B cell (primary cell): Measurements from ENCODE around the gene ABCG1. TPM values are rescaled to one million over a fixed set of nuclear protein-coding genes. Genes with fewer than 3 reads are reported as not detected.

ENCODE experiments used
- ATAC-seq: fragments of 200-7000 bp; cut with Tn5 transposase; one replicate; pipeline ENCODE4 v1.10.0; 2021; ENCODE audit warnings: low read depth, mild to moderate bottlenecking, moderate number of reproducible peaks, moderate library complexity
- CTCF ChIA-PET: fragments of 350-600 bp; sonication (Branson Sonifier 250); formaldehyde crosslinking; loops from one replicate; lab custom pipeline; 2021; ENCODE audit warnings: antibody characterized with exemption, inconsistent platforms; lab: Charles Lee
- POLR2A ChIA-PET: fragments of 350-600 bp; sonication (Branson Sonifier 250); formaldehyde crosslinking; loops from one replicate; lab custom pipeline; 2021; ENCODE audit warnings: antibody characterized with exemption; lab: Charles Lee
- DNase-seq: peaks from one replicate; pipeline ENCODE4 v3.0.0; 2013
- H2AFZ ChIP-seq: 2 replicates; pipeline ENCODE4 v1.6.1; 2012; ENCODE audit warnings: mild to moderate bottlenecking, low read depth, low read length; ENCODE audit not compliant: insufficient read depth, poor library complexity, severe bottlenecking
- H3K27ac ChIP-seq, 2 donors: 1 replicate in 1 of 2; 2 replicates in 1 of 2; pipeline ENCODE4 v1.5.1; 2012 to 2013; ENCODE audit warnings: low read length in 2 of 2, mild to moderate bottlenecking in 2 of 2, moderate library complexity in 1 of 2
- H3K27me3 ChIP-seq, 4 experiments: fragments of 200-600 bp in 1 of 4; sonication (generic) in 1 of 4; replicated peaks in 1 of 4; 1 replicate in 2 of 4; 2 replicates in 2 of 4; pipeline versions ENCODE4 v1.6.1 to v1.7.0; 2013 to 2016; ENCODE audit warnings: low read length in 3 of 4, mild to moderate bottlenecking in 2 of 4, mixed read lengths in 1 of 4, moderate library complexity in 1 of 4; ENCODE audit not compliant: insufficient read depth in 4 of 4, control insufficient read depth in 3 of 4; ENCODE audit errors: control extremely low read depth in 1 of 4
- H3K36me3 ChIP-seq, 2 experiments: replicated peaks in 1 of 2; 1 replicate in 1 of 2; 2 replicates in 1 of 2; pipeline versions ENCODE4 v1.6.1 to v1.7.1; 2013; ENCODE audit warnings: low read length in 1 of 2; ENCODE audit not compliant: insufficient read depth in 2 of 2, control insufficient read depth in 1 of 2; ENCODE audit errors: control extremely low read depth in 1 of 2, extremely low read depth in 1 of 2
- H3K4me1 ChIP-seq, 2 donors: fragments of 200-600 bp in 1 of 2; sonication (generic) in 1 of 2; 1 replicate in 1 of 2; 2 replicates in 1 of 2; pipeline versions ENCODE4 v1.5.1 to v1.6.1; 2013 to 2017; ENCODE audit warnings: low read length in 2 of 2; ENCODE audit not compliant: control insufficient read depth in 2 of 2, insufficient read depth in 2 of 2
- H3K4me2 ChIP-seq: replicated peaks from 2 replicates; pipeline ENCODE3; 2012; ENCODE audit warnings: mild to moderate bottlenecking, low read depth, low read length; ENCODE audit not compliant: poor library complexity, severe bottlenecking
- H3K4me3 ChIP-seq, 5 experiments: fragments of 200-600 bp in 1 of 5; sonication (generic) in 1 of 5; 1 replicate in 3 of 5; 2 replicates in 2 of 5; pipeline versions ENCODE4 v1.5.1 to v1.7.0; 2011 to 2016; ENCODE audit warnings: low read length in 4 of 5, mild to moderate bottlenecking in 4 of 5, low read depth in 2 of 5, control low read depth in 1 of 5, moderate library complexity in 1 of 5; ENCODE audit not compliant: insufficient read depth in 1 of 5; ENCODE audit errors: control extremely low read depth in 1 of 5, extremely low read depth in 1 of 5
- H3K79me2 ChIP-seq: fragments of 200-600 bp; sonication (generic); one replicate; pipeline ENCODE4 v1.6.0; 2016; ENCODE audit warnings: low read length; ENCODE audit not compliant: control insufficient read depth, insufficient read depth
- H3K9ac ChIP-seq: fragments of 200-600 bp; sonication (generic); 2 replicates; pipeline ENCODE4 v1.6.1; 2017; ENCODE audit warnings: mild to moderate bottlenecking, low read length, moderate library complexity
- H3K9me3 ChIP-seq, 3 donors: one replicate each; pipeline versions ENCODE4 v1.6.1 to v1.7.1; 2013; ENCODE audit warnings: low read length in 2 of 3; ENCODE audit not compliant: control insufficient read depth in 2 of 3, insufficient read depth in 1 of 3; ENCODE audit errors: control extremely low read depth in 1 of 3
- H4K20me1 ChIP-seq: 2 replicates; pipeline ENCODE4 v1.6.0; 2012; ENCODE audit warnings: mild to moderate bottlenecking, low read length; ENCODE audit not compliant: insufficient read depth, control insufficient read depth, poor library complexity, severe bottlenecking
- H3K27ac Mint-ChIP-seq: one replicate; pipeline ENCODE4 v1.8.0; 2021; ENCODE audit warnings: mixed read lengths
- H3K27me3 Mint-ChIP-seq: one replicate; pipeline ENCODE4 v1.8.0; 2021; ENCODE audit warnings: mixed read lengths
- H3K4me1 Mint-ChIP-seq: one replicate; pipeline ENCODE4 v1.8.0; 2021; ENCODE audit warnings: mixed read lengths
- H3K4me3 Mint-ChIP-seq: one replicate; pipeline ENCODE4 v1.8.0; 2021; ENCODE audit warnings: mixed read lengths
- H3K9me3 Mint-ChIP-seq: one replicate; pipeline ENCODE4 v1.8.0; 2022; ENCODE audit warnings: mixed read lengths; ENCODE audit not compliant: insufficient read depth
- CTCF ChIP-seq: fragments of 200-600 bp; IDR thresholded peaks from one replicate; pipeline ENCODE4 v1.8.0; 2022; ENCODE audit warnings: antibody characterized with exemption, mild to moderate bottlenecking
- EZH2 ChIP-seq: IDR thresholded peaks from 2 replicates; pipeline ENCODE4 v1.6.1; 2012; ENCODE audit warnings: borderline replicate concordance, low read depth, mild to moderate bottlenecking, moderate library complexity, low read length; ENCODE audit not compliant: insufficient read depth, poor library complexity, severe bottlenecking
- WGBS: methylation state at CpG from one replicate; pipeline ENCODE4 v1.1.5; 2013; ENCODE audit warnings: missing lambda C conversion rate; ENCODE audit not compliant: insufficient coverage; 5-methylcytosine and 5-hydroxymethylcytosine counted together
- intact Hi-C: fragments of 100-400 bp; cut with micrococcal nuclease; formaldehyde crosslinking; loops from one replicate; pipeline ENCODE4 v1.10.0; 2022
- polyA plus RNA-seq: library from polyadenylated mRNA; depleted of rRNA; stranded (reverse); fragments of >200 nt; gene quantifications from 2 replicates; pipeline ENCODE4 v1.2.3, GENCODE V29; 2012
- total RNA-seq, 2 donors: library from RNA; stranded (reverse); fragments of 120-200 nt in 1 of 2; gene quantifications; 1 replicate in 1 of 2; 2 replicates in 1 of 2; pipeline versions ENCODE4 v1.2.3 to v1.2.4, GENCODE V29; 2013 to 2022

Gene ABCG1
- total and polyA plus RNA-seq, 2 donors (not counting 1 experiment from before 2014, with no cell fraction given), result 8.7 to 27.5 TPM

- H3K27me3 Mint-ChIP-seq, result no peaks in the 10 kb centered on the region
- Histone ChIP-seq H3K79me2 (peaks cover 47% of the 10 kb centered on the region), H2AFZ (no peak overlapping the region), H4K20me1 (peaks cover 43% of the 10 kb centered on the region), H3K4me3 (no peak overlapping the region), H3K27ac (peak overlapping the region; percentile 57 to 68), H3K9ac (peak overlapping the region; percentile 22), H3K4me2 (peak overlapping the region; percentile 66), H3K27me3 (no peaks in the 10 kb centered on the region), H3K36me3 (peaks cover 0 to 34% of the 10 kb centered on the region in 2 experiments), H3K9me3 (peaks cover 0 to 15% (median 0%) of the 10 kb centered on the region in 3 donors), H3K4me1 (peaks cover 46 to 60% of the 10 kb centered on the region in 2 donors)
- intact Hi-C loops, result loop anchor here (1.0 kb wide), 2 partner anchors 8 to 308 kb away; no protein-coding TSS in a partner anchor
- WGBS, result 86% methylated on average over 9 of the region's 11 CpGs
- DNase-seq, result no peak
- TF ChIP-seq EZH2 (no peak), CTCF (no peak)
- H3K27ac Mint-ChIP-seq, result peak overlapping the region; percentile 88
- ATAC-seq, result no peak
- H3K4me1 Mint-ChIP-seq, result peaks cover 71% of the 10 kb centered on the region
- ChIA-PET POLR2A (interaction anchor here (0.6 to 1.0 kb wide), 2 partner anchors 10 to 21 kb away, joined by 3 to 5 read pairs; partner anchors contain the start of gene ABCG1), CTCF (interaction anchor here (1.1 to 3.3 kb wide), 4 partner anchors 30 to 83 kb away, joined by 3 to 13 read pairs (median 6); no protein-coding TSS in a partner anchor)
- H3K9me3 Mint-ChIP-seq, result peaks cover 3% of the 10 kb centered on the region
- H3K4me3 Mint-ChIP-seq, result peak overlapping the region; percentile 74
Measured at GRCh38 chr21:42228709-42229220, 9.8 kb downstream of the ABCG1 start.

- TF ChIP-seq CTCF (no peak), EZH2 (no peak)
- 98% methylated on average over 7 of the region's 7 CpGs for WGBS
- H3K27ac ChIP-seq, result no peak overlapping the region
- peaks cover 43% of the 10 kb centered on the region for H3K79me2 ChIP-seq
- H3K36me3 ChIP-seq, result peaks cover 0 to 34% of the 10 kb centered on the region in 2 experiments
- Mint-ChIP-seq H3K4me1 (peaks cover 78% of the 10 kb centered on the region), H3K27ac (peak overlapping the region; percentile 41), H3K9me3 (peaks cover 3% of the 10 kb centered on the region), H3K4me3 (no peak overlapping the region), H3K27me3 (no peaks in the 10 kb centered on the region)
- no peak overlapping the region for H3K9ac ChIP-seq
- no peak overlapping the region for H3K4me2 ChIP-seq
- no peaks in the 10 kb centered on the region for H3K27me3 ChIP-seq
- peaks cover 36% of the 10 kb centered on the region for H4K20me1 ChIP-seq
- H3K4me1 ChIP-seq, result peaks cover 53 to 68% of the 10 kb centered on the region in 2 donors
- peaks cover 0 to 15% (median 0%) of the 10 kb centered on the region in 3 donors for H3K9me3 ChIP-seq
- POLR2A ChIA-PET, result interaction anchor here (0.7 kb wide), 1 partner anchor 563 kb away, joined by 3 read pairs; no protein-coding TSS in a partner anchor
- no peak overlapping the region for H2AFZ ChIP-seq
- DNase-seq (no peak), ATAC-seq (no peak)
- CTCF ChIA-PET, result interaction anchor here (1.1 to 3.3 kb wide), 3 partner anchors 10 to 45 kb away, joined by 3 to 13 read pairs (median 4); no protein-coding TSS in a partner anchor
- no peak overlapping the region for H3K4me3 ChIP-seq
- intact Hi-C loops, result loop anchor here (5.0 to 10.0 kb wide), 2 partner anchors 217 to 865 kb away; partner anchors contain the start of genes MX2 and ZBTB21
Measured at GRCh38 chr21:42229676-42230075, 10.7 kb downstream of the ABCG1 start.
